Smooth muscle cell (in vitro differentiated cells): Measurements from ENCODE around the gene TMEM231. TPM values are rescaled to one million over a fixed set of nuclear protein-coding genes. Genes with fewer than 3 reads are reported as not detected.
A peak's percentile ranks its signal among the peaks of the same experiment; 100 is the strongest.

ENCODE experiments used
- DNase-seq: peaks from one replicate; lab custom pipeline; 2025; ENCODE audit not compliant: unreplicated experiment; lab: John Stamatoyannopoulos, UW
- H2AFZ ChIP-seq: fragments of 200-600 bp; sonication (generic); 2 replicates; pipeline ENCODE4 v1.6.0; 2016; ENCODE audit warnings: antibody characterized with exemption, low read depth, mild to moderate bottlenecking
- H3F3A ChIP-seq: fragments of 200-600 bp; sonication (generic); 2 replicates; pipeline ENCODE4 v1.6.0; 2017; ENCODE audit warnings: antibody characterized with exemption, low read depth
- H3K27ac ChIP-seq: fragments of 200-600 bp; sonication (generic); 2 replicates; pipeline ENCODE4 v1.5.1; 2016; ENCODE audit warnings: low read depth, mild to moderate bottlenecking
- H3K27me3 ChIP-seq: fragments of 200-600 bp; sonication (generic); 2 replicates; pipeline ENCODE4 v1.6.1; 2016; ENCODE audit warnings: low read depth, mild to moderate bottlenecking
- H3K36me3 ChIP-seq: fragments of 200-600 bp; sonication (generic); 2 replicates; pipeline ENCODE4 v1.5.1; 2016; ENCODE audit warnings: low read depth
- H3K4me1 ChIP-seq: fragments of 200-600 bp; sonication (generic); 2 replicates; pipeline ENCODE4 v1.5.1; 2016; ENCODE audit warnings: low read depth
- H3K4me2 ChIP-seq: fragments of 200-600 bp; sonication (generic); 2 replicates; pipeline ENCODE4 v1.6.0; 2016; ENCODE audit warnings: mild to moderate bottlenecking
- H3K4me3 ChIP-seq: fragments of 200-600 bp; sonication (generic); 2 replicates; pipeline ENCODE4 v1.5.1; 2016; ENCODE audit warnings: mild to moderate bottlenecking
- H3K79me2 ChIP-seq: fragments of 200-600 bp; sonication (generic); 2 replicates; pipeline ENCODE4 v1.6.0; 2016; ENCODE audit warnings: low read depth, mild to moderate bottlenecking
- H3K9ac ChIP-seq: fragments of 200-600 bp; sonication (generic); 2 replicates; pipeline ENCODE4 v1.6.0; 2016; ENCODE audit warnings: low read depth
- H3K9me3 ChIP-seq: fragments of 200-600 bp; sonication (generic); replicated peaks from 2 replicates; pipeline ENCODE4 v1.5.1; 2016; ENCODE audit warnings: low read depth
- H4K20me1 ChIP-seq: fragments of 200-600 bp; sonication (generic); 2 replicates; pipeline ENCODE4 v1.6.0; 2016; ENCODE audit warnings: low read depth
- WGBS: methylation state at CpG from one replicate; pipeline ENCODE4 v1.1.7; 2016; ENCODE audit warnings: low lambda C conversion rate; 5-methylcytosine and 5-hydroxymethylcytosine counted together
- polyA plus RNA-seq: library from polyadenylated mRNA; unstranded; fragments of >200 nt; fragmentation: Nextera tagmentation; extraction: Ambion mirVana; gene quantifications from 2 replicates; pipeline ENCODE4 v1.2.1, GENCODE V29; 2016
- total RNA-seq: library from RNA; depleted of rRNA; stranded (reverse); fragments of >200 nt; gene quantifications from 2 replicates; pipeline ENCODE4 v1.2.3, GENCODE V29; 2014
- TF ChIP-seq, protein P1 (sequence below): fragments of 200-600 bp; sonication (generic); IDR thresholded peaks from 2 replicates; pipeline ENCODE4 v1.5.1; 2017; ENCODE audit warnings: borderline replicate concordance, mild to moderate bottlenecking, antibody characterized with exemption; ENCODE audit not compliant: insufficient read depth, poor library complexity, severe bottlenecking

Gene TMEM231
- total and polyA plus RNA-seq, 2 experiments from 2014 or later: 11.8 to 17.0 TPM

DNA sequence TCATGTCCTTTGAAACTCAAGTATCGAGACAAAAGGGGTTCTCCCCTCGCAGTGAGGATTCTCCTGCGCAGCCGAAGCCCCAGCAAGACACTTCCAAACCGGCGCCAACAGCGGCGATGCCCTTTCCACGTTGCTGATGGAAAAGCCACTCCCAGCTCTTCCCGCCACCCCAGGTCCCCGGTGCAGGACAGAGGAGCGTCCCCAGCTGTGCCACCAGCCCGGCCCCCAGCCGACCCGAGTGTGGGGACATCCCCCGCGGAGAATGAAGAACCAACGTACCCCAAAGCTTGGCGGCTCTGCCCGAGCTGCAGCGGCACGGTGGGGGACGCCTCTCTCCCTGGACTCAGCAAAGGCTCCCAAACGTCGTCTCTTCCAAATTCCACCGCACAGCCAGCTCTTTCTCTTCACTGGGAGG, 61.4 kb downstream of the TMEM231 start:
- peaks cover 5% of the 10 kb centered on the region for H3K4me1 ChIP-seq
- H3K9me3 ChIP-seq: no peaks in the 10 kb centered on the region
- no peak overlapping the region for H3K9ac ChIP-seq
- no peaks in the 10 kb centered on the region for H3F3A ChIP-seq
- H2AFZ ChIP-seq: peak overlapping the region; percentile 98
- H3K27ac ChIP-seq: no peak overlapping the region
- 4% methylated on average over 26 of the region's 26 CpGs for WGBS
- H3K4me3 ChIP-seq: peak overlapping the region; percentile 62
- H3K4me2 ChIP-seq: peak overlapping the region; percentile 98
- no peaks in the 10 kb centered on the region for H3K79me2 ChIP-seq
- no peaks in the 10 kb centered on the region for H3K36me3 ChIP-seq
- no peak for DNase-seq
- TF ChIP-seq, protein P1, sequence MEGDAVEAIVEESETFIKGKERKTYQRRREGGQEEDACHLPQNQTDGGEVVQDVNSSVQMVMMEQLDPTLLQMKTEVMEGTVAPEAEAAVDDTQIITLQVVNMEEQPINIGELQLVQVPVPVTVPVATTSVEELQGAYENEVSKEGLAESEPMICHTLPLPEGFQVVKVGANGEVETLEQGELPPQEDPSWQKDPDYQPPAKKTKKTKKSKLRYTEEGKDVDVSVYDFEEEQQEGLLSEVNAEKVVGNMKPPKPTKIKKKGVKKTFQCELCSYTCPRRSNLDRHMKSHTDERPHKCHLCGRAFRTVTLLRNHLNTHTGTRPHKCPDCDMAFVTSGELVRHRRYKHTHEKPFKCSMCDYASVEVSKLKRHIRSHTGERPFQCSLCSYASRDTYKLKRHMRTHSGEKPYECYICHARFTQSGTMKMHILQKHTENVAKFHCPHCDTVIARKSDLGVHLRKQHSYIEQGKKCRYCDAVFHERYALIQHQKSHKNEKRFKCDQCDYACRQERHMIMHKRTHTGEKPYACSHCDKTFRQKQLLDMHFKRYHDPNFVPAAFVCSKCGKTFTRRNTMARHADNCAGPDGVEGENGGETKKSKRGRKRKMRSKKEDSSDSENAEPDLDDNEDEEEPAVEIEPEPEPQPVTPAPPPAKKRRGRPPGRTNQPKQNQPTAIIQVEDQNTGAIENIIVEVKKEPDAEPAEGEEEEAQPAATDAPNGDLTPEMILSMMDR: no peak
- H4K20me1 ChIP-seq: no peaks in the 10 kb centered on the region
- H3K27me3 ChIP-seq: peaks cover 4% of the 10 kb centered on the region

DNA sequence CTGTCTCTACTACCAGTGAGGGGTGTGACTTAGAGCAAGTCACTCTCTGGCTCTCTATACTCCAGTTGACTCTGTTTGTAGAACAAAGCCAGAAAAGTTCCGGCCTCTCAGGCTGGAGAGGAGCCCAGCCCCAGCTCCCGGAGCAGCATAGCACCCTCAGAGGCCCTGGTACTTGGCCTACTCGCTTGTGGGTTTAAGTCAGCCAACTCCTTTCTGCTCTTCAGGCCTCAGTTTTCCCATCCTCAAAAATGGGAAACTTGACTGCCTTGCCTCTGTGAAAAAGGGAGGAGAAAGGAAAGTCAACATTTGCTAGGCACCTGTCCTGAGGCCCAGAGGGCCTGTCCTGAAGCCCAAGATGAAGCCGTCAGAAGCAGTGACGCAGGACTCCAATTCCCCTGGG, 61.9 kb downstream of the TMEM231 start:
- Histone ChIP-seq H3K4me2 (peak overlapping the region; percentile 98), H3K9me3 (no peaks in the 10 kb centered on the region), H3F3A (no peaks in the 10 kb centered on the region), H3K79me2 (no peaks in the 10 kb centered on the region), H3K27ac (no peak overlapping the region), H4K20me1 (no peaks in the 10 kb centered on the region), H3K27me3 (peaks cover 4% of the 10 kb centered on the region), H2AFZ (peak overlapping the region; percentile 98), H3K4me3 (peak overlapping the region; percentile 62), H3K36me3 (no peaks in the 10 kb centered on the region), H3K9ac (no peak overlapping the region), H3K4me1 (peaks cover 5% of the 10 kb centered on the region)
- TF ChIP-seq, protein P1: no peak
- DNase-seq: no peak
- 80% methylated on average over 5 of the region's 5 CpGs for WGBS

GRCh38 chr16:75491876-75492275, 64.2 kb downstream of the TMEM231 start:
- H3F3A ChIP-seq: no peaks in the 10 kb centered on the region
- H4K20me1 ChIP-seq: no peaks in the 10 kb centered on the region
- DNase-seq: no peak
- H3K27me3 ChIP-seq: peaks cover 4% of the 10 kb centered on the region
- H3K4me2 ChIP-seq: no peak overlapping the region
- H3K4me3 ChIP-seq: no peak overlapping the region
- no peaks in the 10 kb centered on the region for H3K79me2 ChIP-seq
- H3K9ac ChIP-seq: no peak overlapping the region
- WGBS: 94% methylated on average over 1 of the region's 1 CpG
- no peak overlapping the region for H3K27ac ChIP-seq
- no peaks in the 10 kb centered on the region for H3K9me3 ChIP-seq
- H2AFZ ChIP-seq: no peak overlapping the region
- TF ChIP-seq, protein P1: no peak
- no peaks in the 10 kb centered on the region for H3K36me3 ChIP-seq
- H3K4me1 ChIP-seq: peaks cover 5% of the 10 kb centered on the region

- DNase-seq: no peak
- TF ChIP-seq, protein P1: no peak
- H3K4me2 ChIP-seq: no peak overlapping the region
- no peaks in the 10 kb centered on the region for H3K36me3 ChIP-seq
- no peaks in the 10 kb centered on the region for H3K27me3 ChIP-seq
- H3K79me2 ChIP-seq: no peaks in the 10 kb centered on the region
- WGBS: 87% methylated on average over 2 of the region's 2 CpGs
- no peak overlapping the region for H2AFZ ChIP-seq
- H3F3A ChIP-seq: no peaks in the 10 kb centered on the region
- no peaks in the 10 kb centered on the region for H3K4me1 ChIP-seq
- no peak overlapping the region for H3K9ac ChIP-seq
- H3K9me3 ChIP-seq: no peaks in the 10 kb centered on the region
- no peak overlapping the region for H3K4me3 ChIP-seq
- H4K20me1 ChIP-seq: no peaks in the 10 kb centered on the region
- H3K27ac ChIP-seq: no peak overlapping the region
These were observed 67.7 kb downstream of the TMEM231 start for GRCh38 chr16:75488322-75488721.
